ENCODE results near the gene COA7. TPM values are rescaled to one million over a fixed set of nuclear protein-coding genes. Genes with fewer than 3 reads are reported as not detected.

COA7 gene
- total RNA-seq = 10 to 100 TPM; 18.7 to 22.3 (median 20.1) TPM

GRCh38 chr1:52697795-52698674 is at the start of gene COA7:
TSS of gene COA7 (minus strand) at chr1:52698347. CDS start at chr1:52698326, 21 bp downstream.
- intact Hi-C loops (cut with DNase I; ENCODE audit: low total_unique reads) (no loop called here), in situ Hi-C loops (cut with MboI; ENCODE audit: low sequenced_read_pairs in 4 of 4) (loop anchor here (25.0 kb wide), 3 partner anchors 261 to 561 kb away; partner anchors contain the start of genes ORC1 (in 3 of the 4), PRPF38A (in 3 of the 4) and ZFYVE9 (in 2 of the 4))
- Histone ChIP-seq H3K4me1 (peaks cover 24 to 26% of the 10 kb centered on the region in 2 donors), H3K27ac (peak within 1 kb of the TSS; percentile 93 to 96 (median 95)), H3K36me3 (no peaks in the 10 kb centered on the region), H3K9me3 (no peaks in the 10 kb centered on the region), H3K27me3 (no peaks in the 10 kb centered on the region), H3K4me3 (peak within 1 kb of the TSS; percentile 73 to 96 (median 90))
- ATAC-seq (peak; percentile 71 to 76), DNase-seq (peak; percentile 73 to 85)
- TF ChIP-seq, protein P1, sequence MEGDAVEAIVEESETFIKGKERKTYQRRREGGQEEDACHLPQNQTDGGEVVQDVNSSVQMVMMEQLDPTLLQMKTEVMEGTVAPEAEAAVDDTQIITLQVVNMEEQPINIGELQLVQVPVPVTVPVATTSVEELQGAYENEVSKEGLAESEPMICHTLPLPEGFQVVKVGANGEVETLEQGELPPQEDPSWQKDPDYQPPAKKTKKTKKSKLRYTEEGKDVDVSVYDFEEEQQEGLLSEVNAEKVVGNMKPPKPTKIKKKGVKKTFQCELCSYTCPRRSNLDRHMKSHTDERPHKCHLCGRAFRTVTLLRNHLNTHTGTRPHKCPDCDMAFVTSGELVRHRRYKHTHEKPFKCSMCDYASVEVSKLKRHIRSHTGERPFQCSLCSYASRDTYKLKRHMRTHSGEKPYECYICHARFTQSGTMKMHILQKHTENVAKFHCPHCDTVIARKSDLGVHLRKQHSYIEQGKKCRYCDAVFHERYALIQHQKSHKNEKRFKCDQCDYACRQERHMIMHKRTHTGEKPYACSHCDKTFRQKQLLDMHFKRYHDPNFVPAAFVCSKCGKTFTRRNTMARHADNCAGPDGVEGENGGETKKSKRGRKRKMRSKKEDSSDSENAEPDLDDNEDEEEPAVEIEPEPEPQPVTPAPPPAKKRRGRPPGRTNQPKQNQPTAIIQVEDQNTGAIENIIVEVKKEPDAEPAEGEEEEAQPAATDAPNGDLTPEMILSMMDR (IDR thresholded peaks at IDR 0.05 in 4 of 5, conservative IDR thresholded peaks at IDR 0.05 in 1 of 5) = peak in 1 of 5 experiments; percentile 18
- peak; percentile 47 to 59 for TF ChIP-seq POLR2A (IDR thresholded peaks at IDR 0.05)

- Histone ChIP-seq H3K4me3 (no peak overlapping the region), H3K4me1 (peaks cover 49 to 75% of the 10 kb centered on the region in 2 donors), H3K27ac (peak overlapping the region in 2 of 4 donors; percentile 53 to 59), H3K27me3 (no peaks in the 10 kb centered on the region), H3K9me3 (no peaks in the 10 kb centered on the region), H3K36me3 (no peaks in the 10 kb centered on the region)
- ATAC-seq (no peak), DNase-seq (no peak)
- intact Hi-C loops (cut with DNase I; ENCODE audit: low total_unique reads) (loop anchor here (10.0 kb wide), 1 partner anchor 83 kb away; no protein-coding TSS in a partner anchor), in situ Hi-C loops (cut with MboI; ENCODE audit: low sequenced_read_pairs in 4 of 4) (no loop called here)
- TF ChIP-seq, protein P1 (IDR thresholded peaks at IDR 0.05 in 4 of 5, conservative IDR thresholded peaks at IDR 0.05 in 1 of 5) = no peak
- no peak for TF ChIP-seq POLR2A (IDR thresholded peaks at IDR 0.05)
Measured at GRCh38 chr1:52747450-52747849, 49.3 kb upstream of the COA7 start.

DNA sequence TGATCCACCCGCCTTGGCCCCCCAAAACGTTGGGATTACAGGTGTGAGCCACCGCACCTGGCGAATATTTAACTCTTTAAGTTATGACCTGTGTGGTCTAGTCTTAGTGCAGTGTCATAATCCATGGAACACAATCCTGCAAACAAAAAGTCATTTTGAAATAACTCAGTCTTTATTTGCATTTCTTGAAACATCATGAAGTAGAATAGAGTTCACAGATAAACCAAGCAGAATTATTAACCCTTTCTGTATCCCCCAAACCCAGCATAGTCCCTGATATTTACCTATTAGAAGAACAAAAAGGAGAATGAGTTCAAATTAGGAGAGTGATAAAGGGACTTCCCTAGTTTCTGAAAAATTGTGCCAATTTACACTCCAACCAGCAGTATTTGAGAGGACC is 48.0 kb upstream of the COA7 start:
- intact Hi-C loops (cut with DNase I; ENCODE audit: low total_unique reads) = loop anchor here (10.0 kb wide), 1 partner anchor 81 kb away; no protein-coding TSS in a partner anchor
- no peak for ATAC-seq
- DNase-seq = no peak
- H3K9me3 ChIP-seq = no peaks in the 10 kb centered on the region
- no peaks in the 10 kb centered on the region for H3K27me3 ChIP-seq
- no peak for TF ChIP-seq POLR2A (IDR thresholded peaks at IDR 0.05)
- TF ChIP-seq, protein P1 (IDR thresholded peaks at IDR 0.05 in 4 of 5, conservative IDR thresholded peaks at IDR 0.05 in 1 of 5) = no peak
- H3K4me3 ChIP-seq = no peak overlapping the region
- peak overlapping the region in 1 of 4 donors; percentile 26 for H3K27ac ChIP-seq
- H3K4me1 ChIP-seq = peaks cover 50 to 70% of the 10 kb centered on the region in 2 donors
- in situ Hi-C loops (cut with MboI; ENCODE audit: low sequenced_read_pairs in 4 of 4) = no loop called here
- no peaks in the 10 kb centered on the region for H3K36me3 ChIP-seq

DNA sequence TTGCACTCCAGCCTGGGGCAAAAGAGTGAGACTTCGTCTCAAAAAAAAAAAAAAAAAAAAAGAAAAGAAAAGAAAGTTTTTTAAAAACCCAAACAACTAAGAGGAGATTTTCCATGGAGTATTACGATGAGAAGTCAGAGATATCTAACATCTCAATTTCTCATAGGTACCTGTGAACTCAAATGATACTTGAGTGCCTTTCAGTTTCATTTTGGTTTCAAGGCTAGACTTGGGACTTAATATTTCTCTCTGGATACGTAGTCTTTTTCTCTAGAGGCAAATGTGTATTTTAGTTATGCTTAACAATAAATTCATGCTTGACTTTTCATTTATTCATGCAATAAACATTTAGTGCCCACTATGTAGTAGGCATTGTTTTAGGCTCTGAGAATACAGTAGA is 43.1 kb upstream of the COA7 start:
- in situ Hi-C loops (cut with MboI; ENCODE audit: low sequenced_read_pairs in 4 of 4) = no loop called here
- intact Hi-C loops (cut with DNase I; ENCODE audit: low total_unique reads) = loop anchor here (10.0 kb wide), 1 partner anchor 76 kb away; no protein-coding TSS in a partner anchor
- TF ChIP-seq, protein P1 (IDR thresholded peaks at IDR 0.05 in 4 of 5, conservative IDR thresholded peaks at IDR 0.05 in 1 of 5) = no peak
- no peak for TF ChIP-seq POLR2A (IDR thresholded peaks at IDR 0.05)

More for the DNA sequence above, 43.1 kb upstream of the COA7 start:
- Histone ChIP-seq H3K27me3 (no peaks in the 10 kb centered on the region), H3K4me3 (no peak overlapping the region), H3K27ac (peak overlapping the region; percentile 82 to 91 (median 89)), H3K4me1 (peaks cover 52 to 57% of the 10 kb centered on the region in 2 donors), H3K9me3 (no peaks in the 10 kb centered on the region), H3K36me3 (no peaks in the 10 kb centered on the region)
- no peak for DNase-seq
- no peak for ATAC-seq

All from gastrocnemius medialis (tissue), 4 donors.